PC-3 (cell line): Measurements from ENCODE around the gene SCUBE1.

ENCODE experiments used
- CTCF ChIP-seq: fragments of 300-600 bp; sonication (generic); conservative IDR thresholded peaks from 2 replicates; pipeline ENCODE4 v1.5.1; 2017; ENCODE audit warnings: antibody characterized with exemption, low read depth, mild to moderate bottlenecking, low read length
- EZH2 ChIP-seq: fragments of 300-600 bp; sonication (generic); IDR thresholded peaks from one replicate; pipeline ENCODE4 v1.6.1; 2017; ENCODE audit warnings: antibody characterized with exemption, mild to moderate bottlenecking, low read length; ENCODE audit not compliant: unreplicated experiment

- no peak for TF ChIP-seq EZH2
- no peak for TF ChIP-seq CTCF
These were observed 63.2 kb downstream of the SCUBE1 start for GRCh38 chr22:43279867-43280522.
